Measurements from ENCODE around the gene RNU1-3. TPM values are rescaled to one million over a fixed set of nuclear protein-coding genes. Genes with fewer than 3 reads are reported as not detected.
A peak's percentile ranks its signal among the peaks of the same experiment; 100 is the strongest.

Gene RNU1-3
- total and polyA plus RNA-seq, 2 of the 13 experiments (the other 11 are each of a cell fraction or from before 2014, with no cell fraction given): under 0.01 to 11,018 TPM

GRCh38 chr1:16644482-16645270, 22.1 kb downstream of the RNU1-3 start (continued):
- peak; percentile 99 for TF ChIP-seq ZNF124 (CRISPR knock-in tag; IDR thresholded peaks at IDR 0.05)
- TF ChIP-seq ZNF784 (CRISPR knock-in tag; IDR thresholded peaks at IDR 0.05; ENCODE audit: borderline replicate concordance): peak; percentile 98
- TF ChIP-seq ZNF713 (CRISPR knock-in tag; IDR thresholded peaks at IDR 0.05): peak; percentile 98
- peak; percentile 99 for TF ChIP-seq CBFB (CRISPR knock-in tag; IDR thresholded peaks at IDR 0.05)
- peak; percentile 90 for TF ChIP-seq RFXAP (CRISPR knock-in tag; IDR thresholded peaks at IDR 0.05; ENCODE audit: borderline replicate concordance)
- peak; percentile 98 for TF ChIP-seq CBX5 (CRISPR knock-in tag; IDR thresholded peaks at IDR 0.05; ENCODE audit: borderline replicate concordance)
- peak; percentile 55 for TF ChIP-seq SMYD3 (CRISPR knock-in tag; IDR thresholded peaks at IDR 0.05)
- 0 out of 2 replicates have a peak, but pooled peaks have one; percentile 31 for TF ChIP-seq ZNF292 (CRISPR knock-in tag; IDR thresholded peaks at IDR 0.05; ENCODE audit: borderline replicate concordance, low read depth)
- TF ChIP-seq FOXC1 (CRISPR knock-in tag; IDR thresholded peaks at IDR 0.05; ENCODE audit: borderline replicate concordance): peak; percentile 96
- peak; percentile 93; the same call in 1 of the 2 replicates for TF ChIP-seq GTF3A (CRISPR knock-in tag; conservative IDR thresholded peaks at IDR 0.05)
- TF ChIP-seq MIXL1 (CRISPR knock-in tag; IDR thresholded peaks at IDR 0.05): peak; percentile 96
- peak; percentile 91 for TF ChIP-seq CC2D1A (CRISPR knock-in tag; IDR thresholded peaks at IDR 0.05)
- TF ChIP-seq ZNF180 (CRISPR knock-in tag; IDR thresholded peaks at IDR 0.05; ENCODE audit: borderline replicate concordance, low read depth): peak; percentile 36
- peak; percentile 81; the same call in 1 of the 2 replicates for TF ChIP-seq ZSCAN25 (CRISPR knock-in tag; IDR thresholded peaks at IDR 0.05)
- peak; percentile 79 for TF ChIP-seq ZSCAN20 (CRISPR knock-in tag; IDR thresholded peaks at IDR 0.05; ENCODE audit: borderline replicate concordance)
- TF ChIP-seq ZMYM3 (CRISPR knock-in tag; IDR thresholded peaks at IDR 0.05): peak; percentile 95
- peak; percentile 100 for TF ChIP-seq YEATS2 (CRISPR knock-in tag; IDR thresholded peaks at IDR 0.05; ENCODE audit: borderline replicate concordance)
- TF ChIP-seq ZNF75D (CRISPR knock-in tag; IDR thresholded peaks at IDR 0.05; ENCODE audit: borderline replicate concordance): peak; percentile 60
- TF ChIP-seq NFYC (CRISPR knock-in tag; IDR thresholded peaks at IDR 0.05): peak; percentile 58
- TF ChIP-seq PAWR (CRISPR knock-in tag; IDR thresholded peaks at IDR 0.05; ENCODE audit: borderline replicate concordance): peak; percentile 67; the same call in 1 of the 2 replicates
- TF ChIP-seq ZBTB25 (CRISPR knock-in tag; IDR thresholded peaks at IDR 0.05): peak; percentile 97
- peak; percentile 39; the same call in 1 of the 2 replicates for TF ChIP-seq FOXA1 (IDR thresholded peaks at IDR 0.05)
- TF ChIP-seq FOXA1 (CRISPR knock-in tag; IDR thresholded peaks at IDR 0.05): peak; percentile 78
- peak; percentile 96 for TF ChIP-seq TFDP2 (CRISPR knock-in tag; IDR thresholded peaks at IDR 0.05)
- peak; percentile 99 for TF ChIP-seq ZNF790 (CRISPR knock-in tag; IDR thresholded peaks at IDR 0.05; ENCODE audit: borderline replicate concordance)
- TF ChIP-seq ZNF749 (CRISPR knock-in tag; IDR thresholded peaks at IDR 0.05; ENCODE audit: borderline replicate concordance): peak; percentile 93
- TF ChIP-seq ELF4 (CRISPR knock-in tag; IDR thresholded peaks at IDR 0.05; ENCODE audit: borderline replicate concordance): peak; percentile 32; the same call in 1 of the 2 replicates
- TF ChIP-seq ZNF839 (CRISPR knock-in tag; IDR thresholded peaks at IDR 0.05; ENCODE audit: borderline replicate concordance): peak; percentile 96; the same call in 1 of the 2 replicates

Measured in HepG2 (cell line).